DOHH2 (cell line): ENCODE measurements around the gene HHATL.

Source experiments
- H3F3A ChIP-seq: fragments of 200-600 bp; sonication (generic), shearing (Covaris generic); 2 replicates; pipeline ENCODE4 v1.6.0; 2016; ENCODE audit warnings: antibody characterized with exemption, mild to moderate bottlenecking; ENCODE audit not compliant: control insufficient read depth, insufficient read depth
- H3K27ac ChIP-seq: fragments of 200-600 bp; sonication (generic); 2 replicates; pipeline ENCODE4 v1.5.1; 2014; ENCODE audit warnings: low read depth, mild to moderate bottlenecking, low read length, moderate library complexity
- H3K27me3 ChIP-seq: fragments of 200-600 bp; sonication (generic); 2 replicates; pipeline ENCODE4 v1.6.1; 2014; ENCODE audit warnings: mild to moderate bottlenecking, low read length, mixed read lengths; ENCODE audit not compliant: control insufficient read depth
- H3K36me3 ChIP-seq: fragments of 200-600 bp; sonication (generic); 2 replicates; pipeline ENCODE4 v1.6.1; 2014; ENCODE audit warnings: mild to moderate bottlenecking, low read length, moderate library complexity, mixed read lengths; ENCODE audit not compliant: control insufficient read depth
- H3K4me1 ChIP-seq: fragments of 200-600 bp; sonication (generic); 2 replicates; pipeline ENCODE4 v1.6.1; 2014; ENCODE audit warnings: mild to moderate bottlenecking, low read length, mixed read lengths; ENCODE audit not compliant: control insufficient read depth
- H3K4me2 ChIP-seq: fragments of 200-600 bp; sonication (generic); 2 replicates; pipeline ENCODE4 v1.6.0; 2014; ENCODE audit warnings: mild to moderate bottlenecking, low read length, moderate library complexity
- H3K4me3 ChIP-seq: fragments of 200-600 bp; sonication (generic); 2 replicates; pipeline ENCODE4 v1.5.1; 2014; ENCODE audit warnings: mild to moderate bottlenecking, low read length, mixed read lengths
- H3K79me2 ChIP-seq: fragments of 200-600 bp; sonication (generic); 2 replicates; pipeline ENCODE4 v1.6.1; 2014; ENCODE audit warnings: mild to moderate bottlenecking, low read length, mixed read lengths; ENCODE audit not compliant: control insufficient read depth
- H3K9me2 ChIP-seq: fragments of 200-600 bp; sonication (generic); replicated peaks from 2 replicates; pipeline ENCODE4 v1.6.1; 2014; ENCODE audit warnings: mild to moderate bottlenecking, low read length, mixed read lengths; ENCODE audit not compliant: control insufficient read depth
- H3K9me3 ChIP-seq: fragments of 200-600 bp; sonication (generic); 2 replicates; pipeline ENCODE4 v1.6.1; 2014; ENCODE audit warnings: antibody characterized with exemption, low read length, mixed read lengths; ENCODE audit not compliant: control insufficient read depth, insufficient read depth
- H4K20me1 ChIP-seq: fragments of 200-600 bp; sonication (generic); 2 replicates; pipeline ENCODE4 v1.6.0; 2014; ENCODE audit warnings: low read depth, mild to moderate bottlenecking, antibody characterized with exemption, low read length, moderate library complexity; ENCODE audit not compliant: control insufficient read depth, insufficient read depth
- CTCF ChIP-seq: fragments of 200-600 bp; sonication (generic); IDR thresholded peaks from one replicate; pipeline ENCODE4 v1.5.1; 2014; ENCODE audit warnings: antibody characterized with exemption, mild to moderate bottlenecking, low read depth, low read length; ENCODE audit not compliant: poor library complexity, severe bottlenecking
- EZH2phosphoT487 ChIP-seq: fragments of 200-600 bp; sonication (generic); IDR thresholded peaks from 2 replicates; pipeline ENCODE4 v1.6.1; 2017; ENCODE audit warnings: borderline replicate concordance, mild to moderate bottlenecking, antibody characterized with exemption, low read length, moderate library complexity, mixed read lengths

HHATL gene

GRCh38 chr3:42721690-42722089 is 19.1 kb upstream of the HHATL start:
- no peaks in the 10 kb centered on the region for H3K4me1 ChIP-seq
- H3K79me2 ChIP-seq: no peaks in the 10 kb centered on the region
- TF ChIP-seq EZH2phosphoT487 (no peak), CTCF (no peak)
- H3K27me3 ChIP-seq: peaks cover 4% of the 10 kb centered on the region; the same call in 1 of the 2 replicates
- H3K9me2 ChIP-seq: no peaks in the 10 kb centered on the region
- no peak overlapping the region for H3K4me3 ChIP-seq
- no peaks in the 10 kb centered on the region for H4K20me1 ChIP-seq
- no peak overlapping the region for H3K4me2 ChIP-seq
- no peaks in the 10 kb centered on the region for H3F3A ChIP-seq
- H3K27ac ChIP-seq: no peak overlapping the region
- H3K9me3 ChIP-seq: no peaks in the 10 kb centered on the region
- H3K36me3 ChIP-seq: no peaks in the 10 kb centered on the region

GRCh38 chr3:42720126-42720525 is 17.5 kb upstream of the HHATL start:
- H3K27ac ChIP-seq: no peak overlapping the region
- H3K4me2 ChIP-seq: no peak overlapping the region
- H3K27me3 ChIP-seq: peaks cover 4% of the 10 kb centered on the region; the same call in 1 of the 2 replicates
- no peaks in the 10 kb centered on the region for H3K79me2 ChIP-seq
- H3K4me3 ChIP-seq: no peak overlapping the region
- H3K9me3 ChIP-seq: no peaks in the 10 kb centered on the region
- TF ChIP-seq EZH2phosphoT487 (no peak), CTCF (no peak)
- peaks cover 5% of the 10 kb centered on the region; the same call in 1 of the 2 replicates for H3K4me1 ChIP-seq
- no peaks in the 10 kb centered on the region for H3K36me3 ChIP-seq
- no peaks in the 10 kb centered on the region for H3F3A ChIP-seq
- H4K20me1 ChIP-seq: no peaks in the 10 kb centered on the region
- H3K9me2 ChIP-seq: no peaks in the 10 kb centered on the region

GRCh38 chr3:42719002-42719401 is 16.4 kb upstream of the HHATL start:
- no peak overlapping the region for H3K4me2 ChIP-seq
- TF ChIP-seq EZH2phosphoT487 (no peak), CTCF (no peak)
- no peaks in the 10 kb centered on the region for H3K27me3 ChIP-seq
- H3K36me3 ChIP-seq: no peaks in the 10 kb centered on the region
- no peak overlapping the region for H3K4me3 ChIP-seq
- H3K9me2 ChIP-seq: no peaks in the 10 kb centered on the region
- H3K9me3 ChIP-seq: no peaks in the 10 kb centered on the region
- no peak overlapping the region for H3K27ac ChIP-seq
- H3K4me1 ChIP-seq: peaks cover 12% of the 10 kb centered on the region
- no peaks in the 10 kb centered on the region for H3K79me2 ChIP-seq
- H3F3A ChIP-seq: no peaks in the 10 kb centered on the region
- H4K20me1 ChIP-seq: no peaks in the 10 kb centered on the region
